HG03108 (cell line): ENCODE results near the gene PPFIBP1.
"Not testable (repeated sequence)": the region's sequence is repeated elsewhere in the genome, so short reads cannot be mapped to it uniquely, and the experiment has no call there.

Experiments
- ATAC-seq: cut with Tn5 transposase; IDR thresholded peaks from one replicate; pipeline ENCODE4 v1.9.1; 2021; ENCODE audit warnings: moderate library complexity; ENCODE audit not compliant: unreplicated experiment

PPFIBP1 gene

GRCh38 chr12:27652174-27652763 is 128.3 kb downstream of the PPFIBP1 start:
- no peak for ATAC-seq

- no peak for ATAC-seq
These were observed 129.7 kb downstream of the PPFIBP1 start for GRCh38 chr12:27653661-27654060.

- ATAC-seq: not testable (repeated sequence)
These were observed 131.5 kb downstream of the PPFIBP1 start for GRCh38 chr12:27655476-27655875.

- ATAC-seq: no peak
These were observed 133.3 kb downstream of the PPFIBP1 start for GRCh38 chr12:27657296-27657695.

- no peak for ATAC-seq
These were observed 141.7 kb downstream of the PPFIBP1 start for GRCh38 chr12:27665704-27666103.

- no peak for ATAC-seq
These were observed 142.5 kb downstream of the PPFIBP1 start for GRCh38 chr12:27666510-27666909.

GRCh38 chr12:27667540-27667939 is 143.5 kb downstream of the PPFIBP1 start:
- no peak for ATAC-seq

- no peak for ATAC-seq
These were observed 148.0 kb downstream of the PPFIBP1 start for GRCh38 chr12:27672051-27672450.

- ATAC-seq: no peak
These were observed 148.6 kb downstream of the PPFIBP1 start for GRCh38 chr12:27672643-27673042.

GRCh38 chr12:27673101-27673718 is 149.2 kb downstream of the PPFIBP1 start:
- ATAC-seq: no peak

- ATAC-seq: no peak
These were observed 151.0 kb downstream of the PPFIBP1 start for GRCh38 chr12:27674989-27675388.

- ATAC-seq: no peak
These were observed 156.6 kb downstream of the PPFIBP1 start for GRCh38 chr12:27680619-27681018.

- ATAC-seq: no peak
These were observed 158.5 kb downstream of the PPFIBP1 start for GRCh38 chr12:27682534-27682933.

- no peak for ATAC-seq
These were observed 161.3 kb downstream of the PPFIBP1 start for GRCh38 chr12:27685274-27685673.

- ATAC-seq: no peak
These were observed 162.1 kb downstream of the PPFIBP1 start for GRCh38 chr12:27686147-27686546.

GRCh38 chr12:27688671-27689070 is 164.7 kb downstream of the PPFIBP1 start:
- ATAC-seq: no peak

- ATAC-seq: no peak
These were observed 165.7 kb downstream of the PPFIBP1 start for GRCh38 chr12:27689558-27690180.

GRCh38 chr12:27693403-27693802 is 169.4 kb downstream of the PPFIBP1 start:
- no peak for ATAC-seq

GRCh38 chr12:27695556-27696292 is 171.7 kb downstream of the PPFIBP1 start:
- no peak for ATAC-seq

- ATAC-seq: no peak
These were observed 172.3 kb downstream of the PPFIBP1 start, which contains the start of gene REP15 for GRCh38 chr12:27696293-27696652. TSS of gene REP15 (plus strand) at chr12:27696447. CDS start at chr12:27696563, 116 bp downstream.

GRCh38 chr12:27696864-27697564 is 173.0 kb downstream of the PPFIBP1 start:
- no peak for ATAC-seq
